Hematopoietic multipotent progenitor cell treated with erythropoietin and hydrocortisone succinate and interleukin-3 and kit ligand, for 4 days (in vitro differentiated cells): Measurements from ENCODE around the gene BORCS8.
"Not testable (repeated sequence)": the region's sequence is repeated elsewhere in the genome, so short reads cannot be mapped to it uniquely, and the experiment has no call there.

Source experiments
- DNase-seq: peaks from one replicate; pipeline ENCODE4 v3.0.0-alpha.2; 2015

The BORCS8 gene

GRCh38 chr19:19147344-19147743 lies 44.6 kb downstream of the BORCS8 start:
- DNase-seq = no peak

GRCh38 chr19:19146865-19147264 lies 45.1 kb downstream of the BORCS8 start:
- DNase-seq = no peak

GRCh38 chr19:19145684-19146608 lies 46.0 kb downstream of the BORCS8 start:
- peak; percentile 87 for DNase-seq

GRCh38 chr19:19145281-19145680 lies 46.7 kb downstream of the BORCS8 start:
- DNase-seq = no peak

- no peak for DNase-seq
Observed at GRCh38 chr19:19142347-19142746, 49.6 kb downstream of the BORCS8 start.

GRCh38 chr19:19140476-19140875 lies 51.5 kb downstream of the BORCS8 start:
- DNase-seq = no peak

- no peak for DNase-seq
Observed at GRCh38 chr19:19139876-19140229, 52.1 kb downstream of the BORCS8 start.

- peak; percentile 99 for DNase-seq
Observed at GRCh38 chr19:19138109-19138981, 53.6 kb downstream of the BORCS8 start, which contains the start of gene TMEM161A. TSS of gene TMEM161A (minus strand) at chr19:19138478. CDS start at chr19:19138428, 50 bp downstream.

GRCh38 chr19:19137556-19138108 lies 54.3 kb downstream of the BORCS8 start:
- DNase-seq = peak; percentile 32

- not testable (repeated sequence) for DNase-seq
Observed at GRCh38 chr19:19135713-19136112, 56.2 kb downstream of the BORCS8 start.

- DNase-seq = peak; percentile 77
Observed at GRCh38 chr19:19134687-19135158, 57.2 kb downstream of the BORCS8 start.

- no peak for DNase-seq
Observed at GRCh38 chr19:19133985-19134384, 58.0 kb downstream of the BORCS8 start.

GRCh38 chr19:19132912-19133311 lies 59.0 kb downstream of the BORCS8 start:
- no peak for DNase-seq

GRCh38 chr19:19131989-19132388 lies 60.0 kb downstream of the BORCS8 start:
- DNase-seq = no peak
